Urothelium cell line (cell line): ENCODE measurements around the gene KLHL8.
"Not testable (repeated sequence)": the region's sequence is repeated elsewhere in the genome, so short reads cannot be mapped to it uniquely, and the experiment has no call there.

Experiments
- DNase-seq: peaks from one replicate; pipeline ENCODE4 v3.0.0; 2011; ENCODE audit warnings: low spot score, mixed read lengths
- FAIRE-seq: peaks from 2 replicates; lab custom pipeline; 2011; peaks lifted over from hg19 to GRCh38; lab: Jason Lieb, UNC

KLHL8 gene

DNA sequence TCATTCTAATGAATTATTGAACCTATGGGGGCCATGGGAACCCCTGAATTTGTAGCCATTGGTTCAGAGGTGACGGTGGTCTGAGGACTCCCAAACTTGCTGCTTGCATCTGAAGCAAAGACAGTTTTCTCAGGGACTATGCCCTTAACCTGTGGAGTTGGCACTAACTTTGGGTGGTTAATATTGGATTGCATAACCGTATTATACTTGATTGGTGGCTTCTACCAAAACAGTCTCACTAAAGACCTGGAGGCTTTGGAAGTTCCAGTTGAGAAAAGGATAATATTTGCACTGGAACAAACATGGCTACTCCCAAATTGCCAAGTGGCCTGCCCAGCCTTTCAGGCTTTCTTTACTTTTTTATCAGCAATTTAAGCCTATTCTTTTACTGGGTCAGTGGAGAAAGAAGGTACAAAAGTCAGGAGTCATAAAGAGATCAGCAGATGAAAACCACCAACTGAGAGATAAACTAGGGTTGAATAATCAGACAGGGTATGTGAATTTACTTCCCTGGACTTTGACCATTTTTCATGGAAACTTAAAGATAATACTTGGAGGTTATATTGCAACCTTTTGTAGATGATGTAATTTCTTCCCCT lies 7.9 kb upstream of the KLHL8 start:
- DNase-seq (no peak), FAIRE-seq (no peak)

DNA sequence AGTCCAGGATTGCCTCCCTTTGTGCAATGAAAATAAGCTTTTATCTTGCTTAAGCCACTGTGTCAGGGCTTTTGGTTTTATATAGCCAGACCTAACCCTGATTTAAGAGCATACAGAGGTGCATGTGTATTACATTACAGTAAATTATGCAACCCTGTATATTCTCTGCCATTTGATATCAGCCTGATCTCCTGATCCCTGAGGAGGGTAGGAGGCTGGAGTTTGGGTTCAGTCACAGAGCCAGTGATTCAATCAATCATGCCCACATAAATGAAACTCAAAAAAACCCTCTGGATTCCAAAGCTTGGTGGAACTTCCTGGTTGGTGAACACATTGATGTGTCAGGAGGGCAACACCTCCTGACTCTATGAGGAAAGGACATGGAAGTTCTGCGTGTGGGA lies 7.3 kb upstream of the KLHL8 start:
- DNase-seq (no peak), FAIRE-seq (no peak)

DNA sequence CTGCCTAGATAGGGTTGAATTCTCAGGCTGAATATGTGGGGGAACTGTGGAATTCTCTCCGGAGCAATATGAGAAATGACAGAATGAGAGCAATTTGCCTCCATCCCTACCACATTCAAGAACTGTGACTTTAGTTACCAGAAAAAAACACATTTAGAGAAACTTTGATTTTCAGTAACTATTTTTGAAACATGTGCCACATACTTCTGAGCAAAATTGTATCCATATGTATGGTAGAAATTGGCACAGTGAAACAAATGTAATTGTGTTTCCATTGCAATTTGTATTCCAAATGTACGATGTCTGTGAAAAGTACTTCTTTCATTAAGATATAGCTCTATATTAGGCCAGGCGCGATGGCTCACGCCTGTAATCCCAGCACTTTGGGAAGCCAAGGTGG lies 5.5 kb upstream of the KLHL8 start:
- DNase-seq (no peak), FAIRE-seq (no peak)

DNA sequence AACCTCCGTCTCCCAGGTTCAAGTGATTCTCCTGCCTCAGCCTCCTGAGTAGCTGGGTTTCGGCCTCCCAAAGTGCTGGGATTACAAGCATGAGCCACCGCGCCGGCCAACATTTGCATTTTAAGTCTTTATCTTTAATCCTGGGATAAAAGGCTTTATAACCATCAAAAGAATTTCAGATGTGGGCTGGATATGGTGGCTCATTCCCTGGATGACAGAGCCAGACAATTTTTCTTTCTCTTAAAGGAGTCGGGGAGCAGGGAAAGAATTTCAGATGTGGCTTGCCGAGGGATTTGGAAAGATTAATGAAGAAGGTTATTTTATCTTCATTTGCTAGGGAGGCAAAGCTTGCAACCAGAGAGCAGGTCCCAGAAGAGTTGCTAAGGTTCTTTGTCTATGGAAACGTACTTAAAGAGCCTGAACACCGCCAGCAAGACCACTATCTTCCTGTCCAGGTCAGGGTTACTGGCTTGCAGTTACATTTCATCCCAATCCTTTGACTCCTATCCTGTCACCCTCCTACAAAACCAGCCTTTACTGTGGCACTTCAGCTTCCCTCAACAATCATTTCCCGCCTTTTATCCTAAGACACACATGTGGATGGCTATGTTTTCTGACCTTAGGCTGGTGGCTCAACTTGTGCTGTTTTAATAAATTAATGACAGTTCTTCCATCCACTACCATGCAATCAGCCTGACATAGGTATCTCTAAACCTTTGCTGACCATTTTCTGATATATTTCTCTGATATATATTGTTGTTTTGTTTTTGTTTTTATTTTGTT lies 3.9 kb upstream of the KLHL8 start:
- FAIRE-seq: no peak
- DNase-seq: no peak

DNA sequence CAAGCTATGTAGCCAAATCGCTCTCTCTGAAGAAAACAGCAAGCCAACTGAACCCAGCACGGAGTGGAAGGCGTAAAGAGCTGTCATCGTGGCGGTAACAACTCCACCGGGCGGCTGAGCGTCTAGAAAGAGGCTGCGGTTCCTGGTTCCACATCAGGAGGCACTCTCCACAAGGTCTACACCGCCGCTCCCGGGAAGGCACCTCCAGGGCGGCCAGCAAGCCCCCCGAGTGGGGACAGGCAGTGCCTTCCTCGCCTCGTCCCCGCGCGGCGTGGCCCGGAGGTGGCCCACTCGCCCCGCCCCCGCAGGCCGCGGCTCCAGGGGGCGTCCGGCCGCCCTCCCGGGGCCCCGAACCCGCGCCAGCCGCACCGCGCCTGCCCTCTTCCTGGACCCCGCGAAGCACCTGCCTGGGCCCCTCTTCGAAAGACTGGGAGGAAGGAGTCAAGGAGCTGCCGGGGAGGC lies 755 bp downstream of the KLHL8 start:
- DNase-seq: peak; percentile 49
- FAIRE-seq: no peak

DNA sequence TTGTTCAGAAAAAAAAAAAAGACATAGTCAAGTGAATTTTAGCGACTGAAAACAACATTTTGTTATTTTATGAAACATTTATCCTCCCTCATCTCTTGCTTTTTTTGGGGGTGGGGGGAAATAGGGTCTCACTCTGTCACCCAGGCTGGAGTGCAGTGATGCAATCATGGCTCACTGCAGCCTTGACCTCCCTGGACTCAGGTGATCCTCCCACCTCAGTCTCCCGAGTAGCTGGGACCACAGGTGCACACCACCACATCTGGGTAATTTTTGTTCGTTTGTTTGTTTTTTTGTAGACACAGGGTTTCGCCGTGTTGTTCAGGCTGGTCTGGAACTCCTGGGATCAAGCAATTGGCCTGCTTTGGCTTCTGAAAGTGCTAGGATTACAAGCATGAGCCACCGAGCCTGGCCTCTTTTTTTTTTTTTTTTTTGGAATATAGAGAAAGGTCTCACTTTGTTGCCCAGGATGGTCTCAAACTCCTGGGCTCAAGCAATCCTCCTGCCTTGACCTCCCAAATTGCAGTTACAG lies 3.1 kb downstream of the KLHL8 start:
- not testable (repeated sequence) for DNase-seq, FAIRE-seq

DNA sequence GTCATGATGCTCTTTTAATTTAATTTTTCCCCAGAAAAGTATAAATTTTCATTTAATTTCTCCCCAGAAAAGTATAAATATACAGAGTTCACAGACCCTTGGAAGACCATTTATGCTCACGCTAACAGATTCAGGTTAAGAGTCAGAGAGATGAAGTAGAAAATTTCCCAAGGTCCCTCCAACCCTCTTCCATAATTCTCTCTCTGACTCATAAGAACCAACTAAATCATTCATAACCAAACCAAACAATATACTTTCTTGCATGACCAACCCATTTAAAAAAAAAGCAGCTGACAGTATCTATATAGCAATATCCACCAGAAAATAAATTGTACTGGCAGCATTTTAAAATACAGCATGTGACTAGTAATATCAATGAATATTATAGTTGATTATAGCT lies 3.9 kb downstream of the KLHL8 start:
- no peak for FAIRE-seq
- DNase-seq: no peak

DNA sequence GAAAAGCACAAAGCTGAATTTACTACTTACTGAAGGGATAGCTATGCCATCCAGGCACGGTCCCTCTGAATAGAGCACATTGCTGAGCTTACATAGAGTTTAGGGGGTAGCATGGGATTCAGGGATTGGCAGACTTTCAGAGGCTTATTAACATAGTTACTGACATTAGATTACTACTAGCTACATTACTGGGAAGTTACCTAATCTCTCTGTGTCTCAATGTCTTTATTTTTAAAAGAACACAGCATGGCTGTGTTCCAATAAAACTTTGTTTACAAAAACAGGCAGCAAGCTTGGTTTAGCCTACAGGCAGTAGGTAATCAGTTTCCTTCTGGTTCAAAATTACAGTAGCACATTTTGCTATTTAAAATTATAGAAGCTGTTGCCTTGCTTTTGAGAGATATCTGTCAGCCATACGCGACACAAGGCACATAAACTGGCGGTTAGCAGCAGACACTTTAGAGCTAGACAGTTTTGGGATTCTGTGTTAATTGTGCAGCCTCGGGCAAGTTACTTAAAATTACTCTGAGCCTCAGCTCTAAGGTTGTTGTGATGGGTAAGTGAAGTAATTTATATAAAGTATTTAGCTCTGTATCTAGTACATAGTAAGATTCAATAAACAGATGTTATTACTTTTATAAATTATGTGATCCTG lies 6.9 kb downstream of the KLHL8 start:
- no peak for FAIRE-seq
- DNase-seq: no peak

DNA sequence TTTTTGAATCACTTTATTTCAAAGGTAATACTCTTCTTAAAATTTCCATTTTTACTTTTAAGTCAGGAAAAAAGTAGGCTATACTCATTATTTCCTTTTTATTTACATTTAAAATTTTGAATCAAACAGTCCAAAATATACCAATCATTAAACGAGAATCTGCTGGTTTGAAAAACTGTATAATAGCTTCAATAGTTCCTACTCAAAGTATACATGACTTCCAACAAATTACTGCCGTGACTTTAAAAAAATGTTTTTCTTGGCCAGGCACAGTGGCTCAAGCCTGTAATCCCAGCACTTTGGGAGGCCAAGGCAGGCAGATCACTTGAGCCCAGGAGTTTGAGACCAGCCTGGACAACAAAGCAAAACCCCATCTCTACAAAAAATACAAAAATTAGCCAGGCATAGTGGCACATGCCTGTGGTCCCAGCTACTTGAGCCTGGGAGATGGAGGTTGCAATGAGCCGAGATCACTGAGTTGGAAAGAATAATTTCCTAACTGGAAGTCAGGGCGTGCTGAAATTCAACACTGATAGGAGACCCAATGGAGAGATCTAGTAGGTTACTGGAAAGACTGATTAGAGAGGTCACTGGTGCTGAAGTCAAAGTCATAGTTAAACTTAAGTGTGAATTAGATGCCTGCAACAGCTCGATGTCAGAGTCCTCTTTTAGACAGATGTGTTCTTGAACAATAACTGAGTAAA lies 9.0 kb downstream of the KLHL8 start:
- FAIRE-seq (no peak), DNase-seq (no peak)

DNA sequence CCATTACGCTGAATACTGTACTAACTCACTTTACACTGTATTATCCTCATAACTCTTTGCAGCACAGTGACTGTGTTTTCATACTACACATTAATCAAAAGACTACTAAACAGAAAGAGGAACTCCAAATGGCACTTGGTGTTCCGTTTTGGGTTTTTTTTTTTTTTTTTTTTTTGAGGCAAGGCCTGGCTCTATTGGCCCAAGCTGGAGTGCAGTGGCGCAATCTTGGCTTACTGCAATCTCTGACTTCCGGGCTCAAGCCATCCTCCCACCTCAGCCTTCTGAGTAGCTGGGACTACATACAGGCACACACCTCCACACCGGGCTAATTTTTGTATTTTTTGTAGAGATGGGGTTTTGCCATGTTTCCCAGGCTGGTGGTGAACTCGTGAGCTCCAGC lies 10.7 kb downstream of the KLHL8 start:
- DNase-seq (no peak), FAIRE-seq (no peak)

DNA sequence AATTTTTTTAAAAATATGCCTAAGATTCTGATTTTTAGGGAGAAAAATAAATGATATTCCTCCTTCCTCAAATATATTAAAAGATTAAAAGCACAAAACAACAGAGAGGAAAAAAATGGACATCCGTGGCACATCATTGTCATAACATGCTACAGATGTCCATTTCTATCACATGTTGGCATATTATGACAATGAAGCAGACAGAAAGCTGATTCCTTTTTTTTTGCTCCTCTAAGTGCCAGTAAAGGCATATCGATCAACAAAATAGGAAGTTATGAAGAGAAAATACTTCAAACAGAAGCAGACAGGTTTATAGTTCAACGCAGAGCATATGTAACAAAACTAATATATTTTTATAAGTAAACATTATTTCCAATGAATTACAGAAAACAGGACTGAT lies 11.2 kb downstream of the KLHL8 start:
- DNase-seq: no peak

DNA sequence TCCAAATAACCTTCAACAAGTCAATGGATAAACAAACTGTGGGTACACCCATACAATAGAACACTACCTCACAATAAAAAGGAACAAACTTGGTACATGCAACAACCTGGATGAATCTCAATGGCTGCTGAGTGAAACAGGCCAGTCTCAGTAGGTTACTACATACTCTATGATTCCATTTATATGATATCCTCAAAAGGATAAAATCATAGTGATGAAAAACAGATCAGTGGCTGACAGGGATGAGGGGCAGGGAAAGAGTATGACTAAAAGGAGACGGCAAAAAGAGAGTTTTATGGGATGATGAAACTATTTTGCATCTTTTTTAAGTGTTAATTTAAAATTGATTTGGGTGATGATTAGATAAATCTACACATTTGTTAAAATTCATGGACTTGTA lies 15.9 kb downstream of the KLHL8 start:
- FAIRE-seq: no peak
- DNase-seq: no peak

More for the DNA sequence above, 11.2 kb downstream of the KLHL8 start:
- no peak for FAIRE-seq

DNA sequence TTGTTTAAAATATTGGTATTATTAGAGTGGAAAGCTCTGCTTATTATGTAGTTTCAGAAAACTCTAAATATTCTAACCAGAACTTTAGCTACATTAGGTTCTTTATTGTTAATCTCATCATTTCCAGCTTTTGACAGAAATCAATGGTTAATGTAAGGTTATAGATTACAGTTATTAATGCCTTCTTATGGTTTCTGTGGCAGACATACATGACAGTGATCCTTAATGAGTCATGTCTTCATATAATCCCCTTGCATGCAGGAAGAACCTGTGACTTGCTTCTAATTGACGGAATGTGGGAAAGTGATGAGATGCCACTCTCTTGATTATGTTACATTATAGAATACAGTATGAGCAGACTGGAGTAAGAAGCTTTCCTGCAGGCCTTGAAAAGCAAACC lies 23.5 kb downstream of the KLHL8 start:
- no peak for DNase-seq
- no peak for FAIRE-seq

DNA sequence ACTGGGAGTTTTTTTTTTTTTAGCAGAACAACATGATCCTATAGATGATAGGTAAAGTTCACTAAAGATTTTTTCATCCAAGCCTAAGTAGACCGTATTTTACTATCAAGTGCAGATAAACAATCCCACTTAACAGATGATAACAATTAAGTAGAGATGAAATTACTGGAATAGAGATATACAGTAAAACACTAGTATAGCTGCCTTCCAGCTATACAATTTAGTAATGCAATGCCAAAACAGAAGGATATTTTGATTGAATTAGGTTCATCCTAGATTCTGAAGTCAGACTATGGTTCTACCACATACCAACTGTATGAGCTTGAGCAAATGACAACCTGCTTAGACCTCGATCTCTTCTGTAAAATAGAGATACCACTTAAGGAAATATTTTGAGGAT lies 24.3 kb downstream of the KLHL8 start:
- DNase-seq (no peak), FAIRE-seq (no peak)

DNA sequence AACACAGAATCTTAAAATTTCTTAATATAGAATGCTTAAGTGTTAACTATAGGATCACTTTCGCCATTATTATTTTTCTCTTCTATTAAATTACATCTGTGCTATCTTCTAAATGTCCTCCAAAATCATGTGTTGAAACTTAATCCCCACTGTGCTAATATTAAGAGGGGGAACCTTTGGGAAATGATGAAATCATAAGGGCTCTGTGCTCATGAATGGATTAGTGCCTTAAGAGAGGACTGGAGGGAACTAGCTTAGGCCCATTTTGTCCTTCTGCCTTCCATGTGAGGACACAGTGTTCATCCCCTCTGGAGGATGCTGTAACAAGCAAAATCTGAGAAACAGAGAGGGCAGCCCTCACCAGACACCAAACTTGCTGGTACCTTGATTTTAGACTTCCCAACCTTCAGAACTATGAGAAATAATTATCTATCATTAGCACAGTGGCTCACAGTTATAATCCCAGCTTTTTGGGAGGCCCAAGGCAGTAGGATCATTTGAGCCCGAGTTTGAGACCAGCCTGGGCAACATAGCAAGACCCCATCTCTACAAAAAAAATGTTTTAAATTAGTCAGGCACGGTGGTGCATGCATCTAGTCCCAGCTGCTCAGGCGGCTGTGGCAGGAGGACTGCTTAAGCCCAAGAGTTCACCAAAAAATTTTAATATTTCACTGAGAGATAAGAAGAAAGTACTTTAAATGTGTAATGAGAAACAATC lies 26.3 kb downstream of the KLHL8 start:
- no peak for DNase-seq
- no peak for FAIRE-seq

DNA sequence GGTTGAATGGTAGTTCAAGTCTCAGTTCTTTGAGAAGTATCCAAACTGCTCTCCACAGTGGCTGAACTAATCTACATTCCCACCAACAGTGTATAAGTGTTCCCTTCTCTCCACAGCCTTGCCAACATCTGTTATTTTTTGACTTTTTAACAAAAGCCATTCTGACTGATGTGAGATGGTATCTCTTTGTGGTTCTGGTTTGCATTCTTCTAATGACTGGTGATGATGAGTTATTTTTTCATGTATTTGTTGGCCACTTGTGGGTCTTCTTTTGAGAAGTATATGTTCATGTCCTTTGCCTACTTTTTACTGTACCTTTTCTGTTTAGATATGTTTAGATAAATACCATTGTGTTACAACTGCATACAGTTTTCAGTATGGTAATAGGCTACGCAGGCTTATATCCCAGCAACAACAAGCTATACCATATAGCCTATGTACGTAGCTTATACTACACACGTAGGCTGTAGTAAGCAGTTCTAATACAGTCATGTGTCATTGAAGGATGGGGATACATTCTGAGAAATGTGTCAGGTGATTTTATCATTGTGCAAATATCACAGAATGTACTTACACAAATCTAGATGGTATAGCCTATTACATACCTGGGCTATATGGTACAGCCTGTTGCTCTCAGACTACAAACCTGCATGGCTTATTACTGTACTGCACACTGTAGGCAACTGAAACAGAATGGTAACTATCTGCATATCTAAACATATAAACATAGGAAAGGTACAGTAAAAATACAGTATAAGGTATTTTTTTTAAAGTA lies 28.1 kb downstream of the KLHL8 start:
- FAIRE-seq: peak; percentile 74
- DNase-seq: no peak

DNA sequence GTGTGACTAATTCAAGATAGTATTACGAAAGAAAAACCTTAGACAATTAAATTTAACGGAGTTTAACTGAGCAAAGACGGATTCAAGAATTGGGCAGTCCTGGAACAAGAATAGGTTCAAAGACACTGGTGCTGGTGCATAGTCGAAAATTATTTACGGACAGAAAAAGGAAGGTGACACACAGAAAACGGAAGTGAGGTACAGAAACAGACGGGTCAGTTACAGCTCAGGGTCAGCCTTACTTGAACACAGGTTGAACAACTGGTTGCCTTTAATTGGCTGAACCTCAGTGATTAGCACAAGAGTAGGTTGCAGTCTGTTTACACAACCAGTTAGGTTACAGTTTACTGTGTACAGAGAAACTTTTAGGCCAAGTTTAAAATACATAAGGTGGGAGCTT lies 31.5 kb downstream of the KLHL8 start:
- DNase-seq (no peak), FAIRE-seq (no peak)

DNA sequence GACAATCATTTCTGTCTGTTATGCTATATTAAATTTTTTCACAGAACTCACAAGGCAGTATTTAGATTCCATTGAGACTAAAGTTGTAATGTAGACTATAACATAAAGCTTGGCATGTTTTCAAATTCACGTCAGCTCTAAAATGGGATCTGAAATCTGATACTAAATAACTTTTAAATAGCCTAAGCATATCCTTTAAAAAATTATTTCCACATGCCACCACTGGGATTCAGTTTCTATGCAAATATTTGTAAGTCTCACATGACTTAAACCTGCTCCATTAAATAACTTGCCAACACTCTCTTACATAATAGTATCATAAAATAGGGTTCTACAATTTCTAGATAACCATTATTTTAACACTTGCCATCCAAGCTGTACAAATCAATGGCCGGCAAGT lies 32.4 kb downstream of the KLHL8 start:
- FAIRE-seq (no peak), DNase-seq (no peak)

DNA sequence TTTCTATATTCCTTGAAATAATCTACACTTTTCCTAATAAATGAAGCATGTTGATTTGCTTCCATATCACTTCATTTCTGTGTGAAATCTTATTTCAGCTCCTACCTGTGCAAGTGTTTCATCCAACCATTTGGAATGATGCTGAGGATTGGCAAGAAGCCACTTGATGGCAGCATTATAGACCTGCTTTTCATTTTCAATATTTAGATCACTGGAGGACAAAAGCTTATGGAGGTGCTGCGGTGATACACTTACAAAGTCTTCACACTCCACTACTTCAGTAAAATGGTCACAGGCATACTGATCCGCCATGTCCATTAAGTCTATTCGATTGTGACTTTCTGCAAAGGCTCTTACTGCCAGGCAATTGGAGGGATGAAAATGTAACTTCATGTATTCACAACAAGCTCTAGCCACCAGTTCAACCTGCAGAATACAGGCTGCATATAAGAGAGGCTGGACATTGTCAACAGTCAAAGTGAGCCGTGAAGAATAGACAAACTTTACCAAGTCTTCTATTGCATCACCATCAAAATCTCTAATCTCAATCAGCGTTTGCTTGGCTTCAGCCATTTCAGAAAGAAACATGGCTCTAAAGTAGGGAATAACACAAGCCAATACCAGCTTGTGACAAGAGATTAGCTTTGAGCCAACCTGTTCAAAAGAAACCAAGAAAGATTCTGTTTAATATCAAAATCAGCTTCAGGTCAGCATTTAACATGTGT lies 35.1 kb downstream of the KLHL8 start:
- FAIRE-seq (no peak), DNase-seq (no peak)
